ENCODE results near the gene GNAL.

GNAL gene

DNA sequence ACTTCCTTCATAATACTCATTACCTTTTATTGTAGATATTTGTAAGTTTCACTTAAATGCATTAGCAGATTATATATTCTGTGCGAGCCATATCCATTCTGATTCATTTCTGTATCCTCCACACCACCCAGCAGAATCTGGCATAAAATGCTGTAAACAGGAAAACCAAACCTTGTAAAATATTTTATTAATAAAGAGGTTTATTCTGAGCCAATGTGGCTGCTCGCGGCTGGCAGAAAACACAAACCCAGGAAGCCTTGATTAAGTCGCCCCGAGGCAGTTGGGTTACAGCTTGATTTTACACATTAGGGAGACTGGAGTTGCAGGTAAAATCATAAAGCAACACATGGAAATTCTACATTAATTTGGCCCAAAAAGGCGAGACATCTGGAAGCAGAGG, 40.5 kb downstream of the GNAL start:
- DNase-seq: no peak

GRCh38 chr18:11733031-11733430, 44.0 kb downstream of the GNAL start:
- DNase-seq: peak; percentile 32 to 38

GRCh38 chr18:11736656-11737055, 47.6 kb downstream of the GNAL start:
- no peak for DNase-seq

DNA sequence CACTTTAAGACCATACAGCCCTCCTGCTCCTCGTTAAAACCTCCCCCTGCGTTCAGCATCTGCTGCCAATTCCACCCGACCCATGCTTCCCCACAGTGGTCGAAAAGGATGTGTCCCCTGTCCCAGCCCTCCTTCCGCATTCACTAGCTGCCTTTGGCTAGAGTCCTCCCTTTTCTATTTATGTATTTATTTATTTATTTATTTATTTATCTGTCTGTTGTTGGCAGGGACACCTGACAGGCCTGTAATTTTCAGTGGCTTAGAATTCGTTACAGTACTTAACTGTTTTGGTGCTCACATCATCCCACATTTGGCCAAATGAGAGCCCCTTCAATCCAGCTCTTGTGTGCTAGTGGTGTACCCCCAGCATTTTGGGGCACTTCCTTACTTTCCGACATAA, 50.8 kb downstream of the GNAL start:
- DNase-seq: no peak

DNA sequence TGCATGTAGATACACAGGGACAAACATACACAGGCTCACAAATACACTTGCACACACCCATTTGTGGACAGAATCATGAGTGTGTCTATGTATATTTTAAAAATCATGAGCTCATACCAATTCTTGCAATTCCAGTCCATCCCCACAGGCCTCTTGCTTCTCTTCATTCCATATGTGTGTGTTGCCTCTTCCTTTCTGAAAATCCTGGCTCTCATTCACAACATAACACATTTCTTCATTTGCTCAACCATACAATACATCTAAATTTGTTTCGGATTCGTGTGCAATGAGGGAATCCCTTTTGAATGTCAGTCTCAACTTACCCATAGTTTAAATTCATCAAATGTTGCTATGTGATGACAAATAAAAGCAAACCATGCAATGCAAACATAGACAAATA, 51.4 kb downstream of the GNAL start:
- no peak for DNase-seq

DNA sequence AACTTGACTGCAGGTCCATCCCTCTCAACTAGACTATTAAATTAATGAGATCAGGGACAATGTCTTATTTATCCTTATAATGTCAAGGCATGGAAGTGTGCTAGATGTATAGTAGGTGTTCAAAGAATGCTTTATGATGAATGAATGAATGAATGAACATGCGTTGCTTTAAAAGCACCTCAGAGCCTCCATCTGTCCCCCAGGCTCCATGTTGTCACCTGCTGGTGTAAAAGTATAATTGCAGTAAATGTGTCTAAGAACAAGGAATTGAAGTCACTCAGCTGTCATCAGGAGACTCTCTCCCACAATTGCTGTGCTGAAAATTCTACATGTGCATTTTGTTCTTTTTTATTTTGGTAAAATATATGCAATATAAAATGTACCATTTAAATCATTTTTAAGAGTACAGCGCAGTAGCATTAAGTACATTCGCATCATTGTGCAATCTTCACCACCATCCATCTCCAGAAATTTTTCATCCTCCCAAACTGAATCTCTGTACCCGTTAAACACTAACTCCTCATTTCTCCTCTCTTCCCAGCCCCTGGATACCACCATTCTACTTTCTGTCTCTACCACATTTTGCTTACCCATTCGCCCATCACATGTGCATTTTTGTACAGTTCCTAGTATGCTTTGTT, 52.6 kb downstream of the GNAL start:
- no peak for DNase-seq

DNA sequence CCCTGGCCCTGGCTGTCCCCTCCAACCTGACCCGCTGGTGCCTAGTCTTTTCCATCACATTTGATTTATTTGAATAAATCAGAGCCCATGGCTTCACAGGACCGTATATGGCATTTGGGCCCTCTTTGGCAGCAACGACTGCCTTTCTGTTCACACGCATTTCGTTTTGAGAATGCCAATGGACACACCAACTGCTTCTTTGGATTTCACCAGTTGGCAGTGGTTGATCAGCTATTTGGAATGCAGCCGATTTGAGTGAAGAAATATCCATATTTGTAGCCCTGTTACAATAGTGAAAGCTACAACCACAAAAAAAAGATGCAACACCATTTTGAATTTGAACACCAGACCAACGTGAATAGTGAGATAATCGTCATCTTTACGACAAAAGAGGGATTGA, 56.5 kb downstream of the GNAL start:
- no peak for DNase-seq

DNA sequence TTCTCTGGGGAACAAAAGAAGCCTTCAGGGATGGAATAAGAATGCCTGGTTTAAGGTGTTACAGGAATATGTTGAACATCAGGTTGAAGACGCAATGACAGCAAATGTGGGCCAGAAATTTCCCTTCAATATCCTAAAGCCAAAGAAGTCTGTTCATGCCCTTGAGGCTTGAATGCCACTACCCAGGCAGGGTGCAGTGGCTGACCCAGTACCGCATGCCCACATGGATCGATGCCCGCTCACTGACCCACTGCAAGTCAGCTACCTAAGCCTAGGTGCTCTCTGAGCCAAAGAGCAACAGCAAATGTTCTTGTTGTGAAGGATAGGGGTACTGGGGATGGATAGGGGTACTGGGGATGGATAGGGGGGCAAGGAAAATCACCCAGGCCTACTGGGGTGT, 58.2 kb downstream of the GNAL start:
- DNase-seq: no peak

DNA sequence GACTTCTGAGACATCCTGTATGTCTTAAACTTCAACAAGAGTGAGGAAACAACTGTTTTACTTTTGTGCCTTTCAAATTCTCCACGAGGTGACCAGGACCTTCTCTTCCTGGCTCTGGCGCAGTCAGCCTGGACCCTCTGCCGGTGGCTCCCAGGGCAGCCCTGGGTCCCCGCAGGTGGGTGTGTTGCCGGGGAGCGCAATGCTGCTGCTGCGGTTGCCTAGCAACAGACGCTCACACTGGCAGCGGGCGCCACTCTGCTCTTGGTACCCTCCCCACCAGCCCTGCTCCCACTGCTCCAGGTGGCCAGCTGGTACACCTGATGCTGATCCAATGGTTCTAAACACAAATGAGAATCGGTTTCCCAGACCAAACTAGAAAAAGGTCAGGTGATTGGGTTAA, 58.7 kb downstream of the GNAL start:
- no peak for DNase-seq

DNA sequence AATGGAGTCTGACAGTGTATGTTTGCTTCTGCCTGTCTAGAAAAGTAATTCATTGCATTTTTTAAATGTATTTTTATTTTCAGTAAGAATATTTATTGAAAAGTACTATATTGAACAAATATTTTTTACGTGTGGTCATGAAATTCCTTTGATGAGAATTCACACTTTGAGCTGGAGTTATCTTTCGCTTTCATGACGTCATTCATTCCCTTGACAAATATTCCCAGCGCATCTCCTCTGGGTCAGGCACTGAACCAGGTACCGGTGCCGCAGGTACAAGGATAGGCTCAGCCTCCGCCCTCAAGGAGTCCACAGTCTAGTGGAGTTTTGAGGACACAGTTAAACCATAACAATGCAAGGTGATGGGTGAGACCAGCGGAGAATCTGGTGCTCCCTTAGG, 60.2 kb downstream of the GNAL start:
- no peak for DNase-seq

DNA sequence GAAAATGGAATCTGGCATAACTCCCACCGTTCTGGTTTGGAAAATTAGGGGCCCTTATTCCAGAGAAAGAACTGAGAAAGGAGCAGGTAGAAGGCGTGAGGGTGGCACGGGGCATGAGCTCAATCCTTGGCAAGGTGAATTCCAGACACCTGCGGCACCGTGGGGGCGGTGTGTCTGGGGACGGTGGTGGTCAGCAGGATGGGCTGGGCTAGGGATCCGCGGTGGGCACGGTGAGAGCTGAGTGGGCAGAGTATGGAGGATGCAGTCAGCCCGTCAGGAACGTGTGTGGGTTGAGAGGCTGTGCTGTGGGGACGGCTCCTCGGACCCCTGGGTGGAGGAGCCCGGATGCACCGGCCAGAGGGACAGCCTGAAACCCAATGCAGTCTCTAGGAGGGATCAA, 61.1 kb downstream of the GNAL start:
- no peak for DNase-seq

GRCh38 chr18:11750581-11751310, 61.7 kb downstream of the GNAL start:
- DNase-seq: no peak

DNA sequence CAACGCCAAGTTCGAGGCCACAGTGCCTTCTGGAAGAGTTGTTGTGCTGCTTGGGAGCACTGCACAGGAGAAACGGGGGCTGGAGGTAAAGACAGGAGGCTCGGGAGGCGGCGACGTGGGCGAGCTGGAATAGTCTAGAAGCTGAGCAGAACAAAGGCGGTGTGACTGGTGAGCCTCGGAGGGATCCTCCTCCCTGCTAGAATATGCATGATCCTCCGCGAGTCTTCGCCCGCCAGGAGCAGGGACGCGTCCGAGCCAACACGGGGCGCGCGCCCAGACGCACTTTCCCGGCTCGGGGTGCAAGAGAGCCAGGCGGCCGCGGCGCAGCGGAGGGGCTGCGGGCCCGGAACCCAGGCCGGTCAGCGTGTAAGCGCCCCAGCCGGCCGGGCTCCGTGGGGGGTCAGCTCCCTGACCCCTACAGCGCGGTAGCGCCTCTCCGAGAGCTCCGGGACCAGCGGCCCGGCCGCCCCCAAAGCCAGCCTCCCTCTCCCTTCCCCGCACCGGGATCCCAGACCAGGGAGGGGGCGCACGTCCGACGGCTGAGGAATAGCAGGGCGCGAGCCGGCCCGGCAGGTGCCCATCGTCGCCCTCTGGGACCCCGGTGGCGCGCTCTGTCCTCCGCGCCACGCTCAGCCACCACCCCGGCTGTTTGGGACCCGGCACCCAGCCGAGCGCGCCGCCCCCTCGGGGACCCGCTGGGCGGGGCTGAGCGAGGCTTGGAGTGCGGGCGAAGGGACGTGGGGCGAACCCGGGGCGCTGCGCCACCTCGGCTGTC, 62.5 kb downstream of the GNAL start:
- DNase-seq: no peak

DNA sequence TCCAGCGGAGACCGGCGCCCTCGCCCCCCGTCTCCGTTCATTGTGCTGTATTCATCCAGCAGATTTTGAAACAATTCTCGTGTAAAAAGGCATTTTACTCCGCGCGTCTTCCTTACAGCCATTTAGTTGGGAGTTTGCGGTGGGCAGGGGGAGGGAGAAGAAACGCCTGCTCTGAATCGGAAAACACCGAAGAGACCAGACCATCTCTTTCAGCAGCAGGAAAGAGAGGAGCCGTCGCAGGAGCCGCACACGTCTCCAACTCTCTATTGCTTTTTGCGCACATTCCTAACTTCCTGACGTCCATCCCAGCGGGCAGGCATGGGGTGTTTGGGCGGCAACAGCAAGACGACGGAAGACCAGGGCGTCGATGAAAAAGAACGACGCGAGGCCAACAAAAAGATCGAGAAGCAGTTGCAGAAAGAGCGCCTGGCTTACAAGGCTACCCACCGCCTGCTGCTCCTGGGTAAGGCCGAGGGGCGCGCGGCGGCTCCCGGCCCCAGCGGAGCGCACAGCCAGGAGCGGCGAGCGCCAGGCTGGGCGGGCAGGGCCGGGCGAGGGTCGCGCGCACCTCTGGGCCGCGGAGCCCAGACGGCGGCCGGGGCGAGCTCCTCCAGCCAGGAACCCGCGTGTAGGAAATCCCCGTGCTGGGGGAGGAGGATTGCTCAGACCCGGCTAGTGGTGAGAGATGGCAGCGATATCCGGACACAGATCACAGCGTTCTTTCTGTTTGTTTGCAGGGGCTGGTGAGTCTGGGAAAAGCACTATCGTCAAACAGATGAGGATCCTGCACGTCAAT, 63.2 kb downstream of the GNAL start:
- DNase-seq: peak in 1 of 2 donors; percentile 14

DNA sequence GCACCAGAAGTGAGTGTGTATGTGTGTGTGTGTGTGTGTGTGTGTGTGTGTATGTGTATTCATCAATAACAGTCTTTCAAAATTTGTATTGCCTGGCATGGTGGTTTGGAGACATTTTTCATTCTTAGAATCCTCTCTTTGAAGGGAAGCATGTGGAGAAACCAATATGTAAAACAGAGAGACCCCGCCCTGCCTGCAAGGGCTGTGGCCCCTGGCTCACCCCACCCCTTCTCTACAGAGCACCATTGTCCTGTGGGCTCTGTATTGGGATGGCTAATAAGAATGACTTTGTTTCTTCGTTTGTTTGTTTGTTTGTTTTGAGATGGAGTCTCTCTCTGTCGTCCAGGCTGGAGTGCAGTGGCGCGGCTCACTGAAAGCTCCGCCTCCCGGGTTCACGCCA, 65.9 kb downstream of the GNAL start:
- no peak for DNase-seq

- no peak for DNase-seq
Measured at GRCh38 chr18:11757084-11757590, 68.1 kb downstream of the GNAL start.

GRCh38 chr18:11759456-11759855, 70.4 kb downstream of the GNAL start:
- DNase-seq: no peak

DNA sequence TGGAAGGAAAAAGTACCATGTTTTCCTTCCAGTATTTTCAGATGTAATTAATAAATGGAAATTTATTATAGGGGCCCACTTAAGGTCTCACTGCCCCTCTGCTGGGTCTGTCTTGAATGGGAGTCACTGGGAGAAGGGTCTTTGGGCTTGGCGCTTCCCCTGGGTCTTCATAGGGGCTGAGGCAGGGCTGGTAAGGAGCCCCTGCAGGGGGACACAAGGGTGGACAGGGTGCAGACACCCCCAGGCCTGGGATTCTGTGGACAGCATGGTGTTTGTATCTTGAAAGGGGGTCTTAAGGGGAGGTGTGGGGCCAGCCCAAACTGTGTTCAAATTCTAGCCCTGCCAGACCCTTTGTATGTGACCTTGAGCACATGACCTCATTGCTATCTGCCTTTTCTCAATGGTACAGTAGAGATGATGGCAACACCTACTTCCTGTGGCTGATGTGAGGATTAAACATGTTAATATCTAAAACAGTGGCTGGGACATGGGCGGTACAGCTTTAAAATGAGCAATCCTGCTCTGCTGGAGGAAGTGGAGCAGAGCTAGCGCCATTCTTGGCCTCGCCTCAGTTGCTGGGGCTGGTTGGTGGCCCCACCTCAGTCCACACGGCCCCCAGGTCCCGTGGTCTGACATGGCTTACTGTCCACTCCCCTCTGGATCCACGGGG, 71.6 kb downstream of the GNAL start:
- DNase-seq: no peak

DNA sequence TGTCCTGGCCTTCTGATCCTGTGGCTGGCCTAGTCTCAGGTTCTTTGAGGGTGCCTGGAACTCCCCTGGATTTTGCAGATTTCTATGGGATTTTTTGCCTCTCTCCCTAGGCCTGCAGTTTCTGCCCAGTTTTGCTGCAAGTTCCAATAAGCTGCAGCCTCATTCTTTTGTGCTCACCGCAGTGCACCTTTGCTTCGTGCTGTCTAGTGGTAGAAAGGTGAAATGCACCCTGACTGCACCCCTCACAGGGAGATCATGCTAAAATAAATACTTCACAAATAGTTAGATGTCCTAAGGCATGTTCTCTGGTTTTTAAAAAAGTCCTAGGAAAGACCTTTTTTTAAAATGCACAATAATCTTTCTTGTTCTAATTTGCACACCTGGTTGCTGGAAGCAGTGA, 72.5 kb downstream of the GNAL start:
- no peak for DNase-seq

DNA sequence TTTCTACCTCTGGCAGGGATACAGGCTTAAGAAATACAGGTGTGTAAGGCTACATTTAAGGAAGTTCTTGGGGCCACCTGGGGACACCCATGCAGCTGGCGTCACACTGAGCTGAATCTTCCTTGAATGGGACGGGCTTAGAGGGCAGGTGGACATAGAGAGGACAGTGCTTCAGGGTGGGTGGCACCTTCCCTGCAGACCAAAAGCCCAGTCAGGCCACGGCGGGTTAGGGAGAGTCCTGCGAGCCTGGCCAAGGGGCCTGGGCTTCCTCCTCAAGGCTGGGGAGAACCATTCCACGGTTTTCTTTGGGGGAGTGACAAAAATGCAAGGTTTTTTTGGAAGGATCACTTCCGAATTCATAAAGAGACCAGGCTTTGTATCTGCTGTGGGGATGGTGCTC, 73.4 kb downstream of the GNAL start:
- DNase-seq: no peak

GRCh38 chr18:11767329-11767728, 78.3 kb downstream of the GNAL start:
- DNase-seq: no peak

- no peak for DNase-seq
Measured at GRCh38 chr18:11767935-11768334, 78.9 kb downstream of the GNAL start.
